ENCODE data around the gene RBP2. TPM values are rescaled to one million over a fixed set of nuclear protein-coding genes. Genes with fewer than 3 reads are reported as not detected.

Gene RBP2
- total RNA-seq, 2 donors from 2014 or later: not detected

- DNase-seq (ENCODE audit: low spot score): no peak
- Histone ChIP-seq H3K27ac (no peak overlapping the region), H3K9me3 (no peaks in the 10 kb centered on the region), H3K4me3 (no peak overlapping the region), H3K36me3 (no peaks in the 10 kb centered on the region), H3K27me3 (no peaks in the 10 kb centered on the region), H3K4me1 (no peaks in the 10 kb centered on the region)
- no peak for TF ChIP-seq CTCF (IDR thresholded peaks at IDR 0.05)
Measured at GRCh38 chr3:139460076-139460475, 16.2 kb downstream of the RBP2 start.

- Histone ChIP-seq H3K27ac (no peak overlapping the region), H3K4me1 (no peaks in the 10 kb centered on the region), H3K4me3 (no peak overlapping the region), H3K36me3 (no peaks in the 10 kb centered on the region), H3K27me3 (no peaks in the 10 kb centered on the region), H3K9me3 (no peaks in the 10 kb centered on the region)
- TF ChIP-seq CTCF (IDR thresholded peaks at IDR 0.05): no peak
- no peak for DNase-seq (ENCODE audit: low spot score)
Measured at GRCh38 chr3:139458348-139458747, 18.0 kb downstream of the RBP2 start.

GRCh38 chr3:139457066-139457465 lies 19.2 kb downstream of the RBP2 start:
- Histone ChIP-seq H3K4me1 (no peaks in the 10 kb centered on the region), H3K36me3 (no peaks in the 10 kb centered on the region), H3K27ac (no peak overlapping the region), H3K27me3 (no peaks in the 10 kb centered on the region), H3K4me3 (no peak overlapping the region), H3K9me3 (no peaks in the 10 kb centered on the region)
- no peak for TF ChIP-seq CTCF (IDR thresholded peaks at IDR 0.05)
- no peak for DNase-seq (ENCODE audit: low spot score)

GRCh38 chr3:139456386-139456785 lies 19.9 kb downstream of the RBP2 start:
- no peaks in the 10 kb centered on the region for H3K27me3 ChIP-seq
- DNase-seq (ENCODE audit: low spot score): no peak
- TF ChIP-seq CTCF (IDR thresholded peaks at IDR 0.05): no peak

GRCh38 chr3:139455855-139456254 lies 20.5 kb downstream of the RBP2 start:
- Histone ChIP-seq H3K36me3 (no peaks in the 10 kb centered on the region), H3K27me3 (no peaks in the 10 kb centered on the region), H3K9me3 (no peaks in the 10 kb centered on the region), H3K27ac (no peak overlapping the region), H3K4me3 (no peak overlapping the region), H3K4me1 (no peaks in the 10 kb centered on the region)
- DNase-seq (ENCODE audit: low spot score): no peak
- no peak for TF ChIP-seq CTCF (IDR thresholded peaks at IDR 0.05)

More at GRCh38 chr3:139456386-139456785, 19.9 kb downstream of the RBP2 start:
- Histone ChIP-seq H3K4me3 (no peak overlapping the region), H3K9me3 (no peaks in the 10 kb centered on the region), H3K4me1 (no peaks in the 10 kb centered on the region), H3K36me3 (no peaks in the 10 kb centered on the region), H3K27ac (no peak overlapping the region)

- H3K4me3 ChIP-seq: no peak overlapping the region
- no peaks in the 10 kb centered on the region for H3K27me3 ChIP-seq
- H3K36me3 ChIP-seq: no peaks in the 10 kb centered on the region
- no peaks in the 10 kb centered on the region for H3K9me3 ChIP-seq
- no peak overlapping the region for H3K27ac ChIP-seq
- no peak for DNase-seq (ENCODE audit: low spot score)
- no peak for TF ChIP-seq CTCF (IDR thresholded peaks at IDR 0.05)
- no peaks in the 10 kb centered on the region for H3K4me1 ChIP-seq
Measured at GRCh38 chr3:139455206-139455605, 21.1 kb downstream of the RBP2 start.

Measured in right atrium auricular region (tissue), 2 donors.